Loucy (cell line): ENCODE results near the gene SPDYC.

Experiments used
- EZH2phosphoT487 ChIP-seq: fragments of 200-600 bp; IDR thresholded peaks from 2 replicates; pipeline ENCODE4 v1.6.1; 2018; ENCODE audit warnings: antibody characterized with exemption, mild to moderate bottlenecking, moderate library complexity, borderline replicate concordance
- TF ChIP-seq, protein P1 (sequence below): fragments of 200-600 bp; sonication (generic); conservative IDR thresholded peaks from 2 replicates; pipeline ENCODE4 v1.5.1; 2014; ENCODE audit warnings: mild to moderate bottlenecking, antibody characterized with exemption, low read length

DNA sequence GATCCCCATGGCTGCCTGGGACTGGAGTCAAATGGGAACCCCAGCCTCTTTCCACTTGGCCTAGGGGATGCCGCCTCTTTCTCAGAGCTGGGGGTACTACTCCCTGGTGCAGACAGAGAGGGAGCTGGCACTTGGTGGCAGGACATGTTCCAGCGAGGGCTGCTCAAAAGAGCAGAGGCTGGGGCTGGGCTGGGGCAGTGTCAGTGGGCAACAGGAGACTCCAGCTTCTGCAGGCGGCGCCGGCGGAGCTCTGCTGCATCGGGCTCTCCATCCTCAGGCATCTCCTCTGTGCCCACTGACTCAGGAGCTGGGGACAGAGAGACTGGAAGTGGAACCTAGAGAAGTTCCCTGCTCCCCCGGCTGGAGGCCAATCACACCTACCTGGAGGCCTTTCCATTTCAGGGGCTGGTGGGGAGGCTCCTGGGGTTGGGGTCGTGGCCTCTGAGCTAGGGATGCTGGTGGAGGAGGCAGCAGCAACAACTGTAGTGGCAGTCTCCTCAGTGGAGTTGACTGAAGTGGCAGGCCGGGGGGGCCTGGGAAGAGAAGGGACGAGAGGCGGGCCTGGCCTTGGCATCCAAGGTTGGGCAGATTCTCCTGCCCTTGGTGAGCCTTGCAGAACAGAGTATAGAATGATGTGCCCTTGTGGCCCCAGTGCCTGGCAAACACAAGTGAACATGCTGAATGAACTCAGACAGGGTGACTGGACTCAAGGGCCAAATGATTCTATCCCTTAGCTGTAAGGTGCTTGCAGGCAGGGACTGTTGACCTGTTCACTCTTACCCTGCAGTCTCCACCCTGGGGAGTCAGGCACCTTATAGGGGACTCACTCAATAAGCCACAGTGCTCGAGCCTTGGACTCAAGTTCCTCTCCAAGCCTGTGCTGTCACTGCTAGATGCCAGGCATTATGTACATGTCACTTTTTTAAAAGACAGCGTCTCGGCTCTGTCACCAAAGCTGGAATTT, 41.6 kb upstream of the SPDYC start:
- TF ChIP-seq, protein P1, sequence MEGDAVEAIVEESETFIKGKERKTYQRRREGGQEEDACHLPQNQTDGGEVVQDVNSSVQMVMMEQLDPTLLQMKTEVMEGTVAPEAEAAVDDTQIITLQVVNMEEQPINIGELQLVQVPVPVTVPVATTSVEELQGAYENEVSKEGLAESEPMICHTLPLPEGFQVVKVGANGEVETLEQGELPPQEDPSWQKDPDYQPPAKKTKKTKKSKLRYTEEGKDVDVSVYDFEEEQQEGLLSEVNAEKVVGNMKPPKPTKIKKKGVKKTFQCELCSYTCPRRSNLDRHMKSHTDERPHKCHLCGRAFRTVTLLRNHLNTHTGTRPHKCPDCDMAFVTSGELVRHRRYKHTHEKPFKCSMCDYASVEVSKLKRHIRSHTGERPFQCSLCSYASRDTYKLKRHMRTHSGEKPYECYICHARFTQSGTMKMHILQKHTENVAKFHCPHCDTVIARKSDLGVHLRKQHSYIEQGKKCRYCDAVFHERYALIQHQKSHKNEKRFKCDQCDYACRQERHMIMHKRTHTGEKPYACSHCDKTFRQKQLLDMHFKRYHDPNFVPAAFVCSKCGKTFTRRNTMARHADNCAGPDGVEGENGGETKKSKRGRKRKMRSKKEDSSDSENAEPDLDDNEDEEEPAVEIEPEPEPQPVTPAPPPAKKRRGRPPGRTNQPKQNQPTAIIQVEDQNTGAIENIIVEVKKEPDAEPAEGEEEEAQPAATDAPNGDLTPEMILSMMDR = no peak
- TF ChIP-seq EZH2phosphoT487 = no peak
